Activated T-cell treated with anti-CD3 and anti-CD28 coated beads, Interleukin-2, amount 50 U/mL, for 48 hours (primary cell): Measurements from ENCODE around the gene KLK12.
A peak's percentile ranks its signal among the peaks of the same experiment; 100 is the strongest.

ENCODE experiments used
- DNase-seq, 2 experiments: peaks; one replicate each; pipeline ENCODE4 v3.0.0-alpha.2; 2020

Gene KLK12

GRCh38 chr19:51044327-51044726 lies 9.5 kb upstream of the KLK12 start:
- DNase-seq: no peak

- DNase-seq: no peak
These were observed 8.7 kb upstream of the KLK12 start for GRCh38 chr19:51043497-51043896.

GRCh38 chr19:51040151-51040550 lies 5.3 kb upstream of the KLK12 start:
- no peak for DNase-seq

- DNase-seq: no peak
These were observed 1.7 kb upstream of the KLK12 start for GRCh38 chr19:51036519-51036918.

- no peak for DNase-seq
These were observed 2.9 kb downstream of the KLK12 start for GRCh38 chr19:51031880-51032225.

- no peak for DNase-seq
These were observed 3.5 kb downstream of the KLK12 start for GRCh38 chr19:51031220-51031879.

GRCh38 chr19:51030631-51031030 lies 4.2 kb downstream of the KLK12 start:
- no peak for DNase-seq

- no peak for DNase-seq
These were observed 5.1 kb downstream of the KLK12 start for GRCh38 chr19:51029718-51030117.

- DNase-seq: no peak
These were observed 6.9 kb downstream of the KLK12 start for GRCh38 chr19:51027873-51028272.

GRCh38 chr19:51027126-51027806 lies 7.5 kb downstream of the KLK12 start:
- DNase-seq: no peak

GRCh38 chr19:51026554-51026831 lies 8.3 kb downstream of the KLK12 start, which contains the start of gene KLK11:
KLK11 (minus strand) TSS chr19:51026616; CDS start chr19:51025631, 985 bp downstream.
- DNase-seq: no peak

- no peak for DNase-seq
These were observed 8.8 kb downstream of the KLK12 start for GRCh38 chr19:51025809-51026553.

- no peak for DNase-seq
These were observed 9.4 kb downstream of the KLK12 start for GRCh38 chr19:51025401-51025800.

- DNase-seq: no peak
These were observed 9.9 kb downstream of the KLK12 start for GRCh38 chr19:51024924-51025323.

- no peak for DNase-seq
These were observed 10.9 kb downstream of the KLK12 start for GRCh38 chr19:51023946-51024345.

- DNase-seq: no peak
These were observed 12.3 kb downstream of the KLK12 start for GRCh38 chr19:51022526-51022925.

GRCh38 chr19:51020988-51021651 lies 13.7 kb downstream of the KLK12 start:
- no peak for DNase-seq

- no peak for DNase-seq
These were observed 15.3 kb downstream of the KLK12 start, which contains the start of gene KLK10 for GRCh38 chr19:51019544-51019925. KLK10 (minus strand) TSS chr19:51019709; CDS start chr19:51019130, 579 bp downstream.

GRCh38 chr19:51018745-51019543 lies 15.9 kb downstream of the KLK12 start:
- no peak for DNase-seq

- peak; percentile 77 for DNase-seq
These were observed 17.8 kb downstream of the KLK12 start for GRCh38 chr19:51016798-51017683.

- no peak for DNase-seq
These were observed 19.0 kb downstream of the KLK12 start for GRCh38 chr19:51015691-51016267.
